HG03097 (cell line): ENCODE measurements around the gene CEP295NL.
"Not testable (repeated sequence)": the region's sequence is repeated elsewhere in the genome, so short reads cannot be mapped to it uniquely, and the experiment has no call there.

ENCODE experiments used
- ATAC-seq: cut with Tn5 transposase; IDR thresholded peaks from one replicate; pipeline ENCODE4 v1.9.1; 2021; ENCODE audit not compliant: unreplicated experiment, low FRiP score

The CEP295NL gene

GRCh38 chr17:78891406-78892061 is 11.5 kb downstream of the CEP295NL start:
- ATAC-seq: no peak

- no peak for ATAC-seq
These were observed 12.5 kb downstream of the CEP295NL start for GRCh38 chr17:78890498-78890897.

GRCh38 chr17:78890096-78890495 is 12.9 kb downstream of the CEP295NL start:
- not testable (repeated sequence) for ATAC-seq

GRCh38 chr17:78889531-78889930 is 13.5 kb downstream of the CEP295NL start:
- ATAC-seq: no peak

GRCh38 chr17:78888941-78889518 is 14.0 kb downstream of the CEP295NL start:
- ATAC-seq: no peak

GRCh38 chr17:78886954-78887353 is 16.0 kb downstream of the CEP295NL start:
- ATAC-seq: no peak

- no peak for ATAC-seq
These were observed 17.0 kb downstream of the CEP295NL start for GRCh38 chr17:78885956-78886355.

- ATAC-seq: no peak
These were observed 17.9 kb downstream of the CEP295NL start for GRCh38 chr17:78884876-78885667.

- no peak for ATAC-seq
These were observed 18.7 kb downstream of the CEP295NL start for GRCh38 chr17:78884148-78884825.

GRCh38 chr17:78883533-78884131 is 19.4 kb downstream of the CEP295NL start:
- no peak for ATAC-seq

GRCh38 chr17:78883089-78883532 is 19.9 kb downstream of the CEP295NL start:
- ATAC-seq: no peak

GRCh38 chr17:78882540-78883088 is 20.4 kb downstream of the CEP295NL start:
- no peak for ATAC-seq

GRCh38 chr17:78879635-78880186 is 23.3 kb downstream of the CEP295NL start:
- no peak for ATAC-seq

- no peak for ATAC-seq
These were observed 24.0 kb downstream of the CEP295NL start for GRCh38 chr17:78878871-78879527.

GRCh38 chr17:78878261-78878660 is 24.7 kb downstream of the CEP295NL start:
- no peak for ATAC-seq

- not testable (repeated sequence) for ATAC-seq
These were observed 26.0 kb downstream of the CEP295NL start for GRCh38 chr17:78876954-78877517.

- no peak for ATAC-seq
These were observed 26.9 kb downstream of the CEP295NL start for GRCh38 chr17:78876094-78876597.

- ATAC-seq: no peak
These were observed 27.5 kb downstream of the CEP295NL start for GRCh38 chr17:78875363-78876093.
